IPS DF 6.9 (cell line): ENCODE data around the gene TMEM269.

ENCODE experiments used
- DNase-seq: peaks from one replicate; pipeline ENCODE4 v3.0.0-alpha.2; 2013; ENCODE audit warnings: low read depth, low spot score
- H3K27ac ChIP-seq: one replicate; pipeline ENCODE4 v1.5.1; 2013; ENCODE audit warnings: low read length, control low read depth
- H3K27me3 ChIP-seq: 2 replicates; pipeline ENCODE4 v1.6.1; 2013; ENCODE audit warnings: mild to moderate bottlenecking, low read length; ENCODE audit not compliant: control insufficient read depth, insufficient read depth
- H3K36me3 ChIP-seq: 2 replicates; pipeline ENCODE4 v1.6.1; 2013; ENCODE audit warnings: low read length; ENCODE audit not compliant: control insufficient read depth, insufficient read depth
- H3K4me1 ChIP-seq: 2 replicates; pipeline ENCODE4 v1.6.1; 2013; ENCODE audit warnings: low read length; ENCODE audit not compliant: control insufficient read depth, insufficient read depth
- H3K4me3 ChIP-seq: 2 replicates; pipeline ENCODE4 v1.5.1; 2013; ENCODE audit warnings: mild to moderate bottlenecking, low read length
- H3K9me3 ChIP-seq: 2 replicates; pipeline ENCODE4 v1.6.1; 2013; ENCODE audit warnings: low read length, inconsistent platforms; ENCODE audit not compliant: control insufficient read depth, insufficient read depth
- WGBS: extraction: QIAGEN DNeasy Blood & Tissue Kit; methylation state at CpG from one replicate; pipeline ENCODE4 v1.1.7; 2013; ENCODE audit warnings: mixed read lengths, missing lambda C conversion rate; ENCODE audit not compliant: insufficient read length, insufficient coverage; 5-methylcytosine and 5-hydroxymethylcytosine counted together

TMEM269 gene

DNA sequence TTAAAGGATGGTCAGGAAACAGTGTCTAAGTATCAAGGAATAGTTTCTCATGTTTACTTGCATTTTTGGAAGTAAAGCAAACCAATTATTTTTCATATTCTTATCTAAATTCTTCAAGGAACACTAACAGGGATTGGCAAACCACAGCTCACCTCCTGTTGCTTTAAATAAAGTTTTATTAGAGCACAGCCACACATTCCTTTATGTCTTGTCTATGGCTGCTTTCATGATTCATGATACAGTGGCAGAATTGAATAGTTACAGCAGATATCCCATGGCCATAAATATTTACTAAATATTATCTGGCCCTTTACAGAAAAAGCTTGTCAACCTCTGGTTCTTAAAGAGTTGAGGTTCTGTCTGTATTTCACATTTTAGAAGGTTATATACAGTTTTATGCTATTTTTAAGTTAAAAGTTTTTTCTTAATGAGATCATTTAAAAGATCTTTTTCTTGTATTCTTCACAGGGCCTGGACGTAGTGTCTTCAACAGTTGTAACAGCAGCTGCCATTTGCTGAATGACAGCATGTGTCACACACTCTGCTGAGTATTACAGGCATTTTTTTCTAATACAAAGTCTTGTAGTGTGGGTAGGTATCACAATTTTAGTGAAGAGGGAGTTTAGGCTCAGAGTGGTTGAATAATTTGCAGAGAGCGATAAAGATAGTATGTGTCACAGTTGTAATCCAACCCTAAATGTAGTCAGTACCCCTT is 64.2 kb downstream of the TMEM269 start:
- H3K4me3 ChIP-seq: no peak overlapping the region
- peaks cover 9% of the 10 kb centered on the region for H3K36me3 ChIP-seq
- H3K4me1 ChIP-seq: peaks cover 2% of the 10 kb centered on the region; the same call in 1 of the 2 replicates
- H3K9me3 ChIP-seq: no peaks in the 10 kb centered on the region
- no peak for DNase-seq
- no CpG with 5 or more reads among the region's 2 CpGs for WGBS
- H3K27me3 ChIP-seq: no peaks in the 10 kb centered on the region
- no peak overlapping the region for H3K27ac ChIP-seq

GRCh38 chr1:42849944-42850343 is 65.2 kb downstream of the TMEM269 start:
- Histone ChIP-seq H3K4me3 (no peak overlapping the region), H3K27ac (no peak overlapping the region), H3K36me3 (peaks cover 9% of the 10 kb centered on the region), H3K9me3 (no peaks in the 10 kb centered on the region), H3K4me1 (peaks cover 2% of the 10 kb centered on the region; the same call in 1 of the 2 replicates), H3K27me3 (no peaks in the 10 kb centered on the region)
- 100% methylated on average over 1 of the region's 5 CpGs for WGBS
- DNase-seq: no peak
